ENCODE results near the gene RAB13. TPM values are rescaled to one million over a fixed set of nuclear protein-coding genes. Genes with fewer than 3 reads are reported as not detected.

The RAB13 gene
- total RNA-seq, 2 experiments from 2014 or later = 0.28 to 0.30 TPM

DNA sequence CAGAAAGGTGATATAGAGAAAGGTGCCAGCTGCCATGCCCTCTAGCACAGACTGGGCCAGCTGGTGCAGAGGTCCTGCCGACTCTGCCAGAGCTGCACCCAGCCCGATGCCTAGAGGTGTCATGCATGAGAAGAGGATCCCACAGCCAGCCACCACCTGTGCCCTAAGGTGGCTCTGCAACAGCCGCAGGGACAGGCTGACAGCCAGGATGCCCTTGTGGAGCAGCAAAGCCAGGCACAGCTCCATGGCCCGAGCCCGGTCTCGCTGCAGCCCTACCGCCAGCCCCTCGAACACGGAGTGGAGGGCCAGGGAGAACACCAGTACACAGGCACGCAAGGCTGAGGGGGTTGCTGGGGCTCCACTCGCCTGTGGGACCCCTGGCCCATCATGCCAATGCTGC is 25.9 kb downstream of the RAB13 start:
- Mint-ChIP-seq H3K27me3 (no peaks in the 10 kb centered on the region), H3K27ac (peak overlapping the region; percentile 63), H3K4me1 (ENCODE audit: low read depth) (peaks cover 64% of the 10 kb centered on the region), H3K9me3 (no peaks in the 10 kb centered on the region), H3K36me3 (ENCODE audit: low read depth) (peaks cover 36% of the 10 kb centered on the region), H3K4me3 (peak overlapping the region; percentile 94)
- no peak for ATAC-seq (ENCODE audit: poor library complexity)
- H3K36me3 ChIP-seq (ENCODE audit: insufficient read depth, low read length) = no peaks in the 10 kb centered on the region
- no peak overlapping the region for H3K27ac ChIP-seq (ENCODE audit: low read depth in 1 of 2, low read length in 2 of 2)
- intact Hi-C loops (cut with DNase I, micrococcal nuclease) = no loop called here
- no peaks in the 10 kb centered on the region for H3K9me3 ChIP-seq (ENCODE audit: control insufficient read depth in 1 of 2, insufficient read depth in 1 of 2, low read length in 2 of 2)
- POLR2A ChIA-PET = interaction anchor here (4.4 to 5.0 kb wide), 2 partner anchors 16 to 32 kb away, joined by 51 to 58 read pairs; partner anchors contain the start of genes JTB and RPS27
- TF ChIP-seq, protein P1, sequence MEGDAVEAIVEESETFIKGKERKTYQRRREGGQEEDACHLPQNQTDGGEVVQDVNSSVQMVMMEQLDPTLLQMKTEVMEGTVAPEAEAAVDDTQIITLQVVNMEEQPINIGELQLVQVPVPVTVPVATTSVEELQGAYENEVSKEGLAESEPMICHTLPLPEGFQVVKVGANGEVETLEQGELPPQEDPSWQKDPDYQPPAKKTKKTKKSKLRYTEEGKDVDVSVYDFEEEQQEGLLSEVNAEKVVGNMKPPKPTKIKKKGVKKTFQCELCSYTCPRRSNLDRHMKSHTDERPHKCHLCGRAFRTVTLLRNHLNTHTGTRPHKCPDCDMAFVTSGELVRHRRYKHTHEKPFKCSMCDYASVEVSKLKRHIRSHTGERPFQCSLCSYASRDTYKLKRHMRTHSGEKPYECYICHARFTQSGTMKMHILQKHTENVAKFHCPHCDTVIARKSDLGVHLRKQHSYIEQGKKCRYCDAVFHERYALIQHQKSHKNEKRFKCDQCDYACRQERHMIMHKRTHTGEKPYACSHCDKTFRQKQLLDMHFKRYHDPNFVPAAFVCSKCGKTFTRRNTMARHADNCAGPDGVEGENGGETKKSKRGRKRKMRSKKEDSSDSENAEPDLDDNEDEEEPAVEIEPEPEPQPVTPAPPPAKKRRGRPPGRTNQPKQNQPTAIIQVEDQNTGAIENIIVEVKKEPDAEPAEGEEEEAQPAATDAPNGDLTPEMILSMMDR (IDR thresholded peaks at IDR 0.05) = no peak
- no peak for DNase-seq
- no peak overlapping the region for H3K4me3 ChIP-seq (ENCODE audit: low read length)
- H3K27me3 ChIP-seq (ENCODE audit: control insufficient read depth in 1 of 2, insufficient read depth in 2 of 2, low read length in 2 of 2) = no peaks in the 10 kb centered on the region
- H3K4me1 ChIP-seq (ENCODE audit: insufficient read depth, low read length) = peaks cover 67% of the 10 kb centered on the region
- CTCF ChIA-PET = no interaction called here

DNA sequence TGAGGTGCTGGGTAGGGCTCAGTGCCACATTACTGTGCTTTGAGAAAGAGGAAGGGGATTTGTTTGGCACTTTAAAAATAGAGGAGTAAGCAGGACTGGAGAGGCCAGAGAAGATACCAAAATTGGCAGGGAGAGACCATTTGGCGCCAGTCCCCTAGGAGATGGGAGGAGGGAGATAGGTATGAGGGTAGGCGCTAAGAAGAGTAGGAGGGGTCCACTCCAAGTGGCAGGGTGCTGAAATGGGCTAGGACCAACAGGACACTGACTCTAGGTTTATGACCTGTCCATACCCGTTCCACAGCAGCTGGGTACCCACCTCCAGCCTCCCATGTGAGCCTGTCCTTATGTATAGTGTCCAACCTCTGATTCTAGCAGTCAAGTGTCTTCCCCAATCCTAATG is 26.7 kb downstream of the RAB13 start:
- H3K27ac ChIP-seq (ENCODE audit: low read depth in 1 of 2, low read length in 2 of 2) = no peak overlapping the region

DNA sequence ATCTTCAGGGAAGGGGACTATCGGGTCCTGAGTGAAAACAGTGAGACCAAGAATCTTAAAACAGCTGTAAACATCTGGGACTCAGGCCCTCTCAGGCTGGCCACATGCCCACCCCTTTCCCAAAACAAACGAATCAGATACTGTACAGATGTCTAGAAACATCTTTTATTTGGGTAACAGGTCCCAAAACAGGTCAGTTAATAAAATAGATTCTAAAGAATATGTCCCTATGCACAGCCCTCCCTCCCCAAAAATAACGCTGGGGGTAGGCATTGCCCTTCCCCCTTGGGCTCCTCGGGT is 27.2 kb downstream of the RAB13 start:
- peak overlapping the region; percentile 94 for H3K4me3 Mint-ChIP-seq
- ChIA-PET POLR2A (interaction anchor here (0.6 to 5.0 kb wide), 12 partner anchors 9 to 183 kb away, joined by 3 to 85 read pairs (median 4); partner anchors contain the start of genes CREB3L4, DENND4B, GATAD2B and JTB), CTCF (interaction anchor here (1.7 to 3.9 kb wide), 4 partner anchors 8 to 28 kb away, joined by 3 to 31 read pairs (median 22); partner anchors contain the start of genes CREB3L4, DENND4B, JTB and RAB13)
- TF ChIP-seq, protein P1 (IDR thresholded peaks at IDR 0.05) = no peak
- H3K27me3 Mint-ChIP-seq = no peaks in the 10 kb centered on the region
- Histone ChIP-seq H3K9me3 (ENCODE audit: control insufficient read depth in 1 of 2, insufficient read depth in 1 of 2, low read length in 2 of 2) (no peaks in the 10 kb centered on the region), H3K27ac (ENCODE audit: low read depth in 1 of 2, low read length in 2 of 2) (peak overlapping the region in 1 of 2 donors; percentile 68), H3K4me1 (ENCODE audit: insufficient read depth, low read length) (peaks cover 68% of the 10 kb centered on the region), H3K36me3 (ENCODE audit: insufficient read depth, low read length) (peaks cover 11% of the 10 kb centered on the region), H3K27me3 (ENCODE audit: control insufficient read depth in 1 of 2, insufficient read depth in 2 of 2, low read length in 2 of 2) (no peaks in the 10 kb centered on the region), H3K4me3 (ENCODE audit: low read length) (no peak overlapping the region)
- H3K9me3 Mint-ChIP-seq = no peaks in the 10 kb centered on the region
- intact Hi-C loops (cut with DNase I, micrococcal nuclease) = loop anchor here (1.0 to 5.0 kb wide), 8 partner anchors 8 to 37 kb away; partner anchors contain the start of genes JTB (in 2 of the 2), RPS27 (in 2 of the 2), CREB3L4 (in 1 of the 2) and DENND4B (in 1 of the 2)
- peak overlapping the region; percentile 89 for H3K27ac Mint-ChIP-seq
- H3K4me1 Mint-ChIP-seq (ENCODE audit: low read depth) = peaks cover 68% of the 10 kb centered on the region
- DNase-seq = no peak
- no peak for ATAC-seq (ENCODE audit: poor library complexity)
- H3K36me3 Mint-ChIP-seq (ENCODE audit: low read depth) = peaks cover 42% of the 10 kb centered on the region

More for the DNA sequence above, 26.7 kb downstream of the RAB13 start:
- ATAC-seq (ENCODE audit: poor library complexity) = no peak
- intact Hi-C loops (cut with DNase I, micrococcal nuclease) = loop anchor here (2.0 to 5.0 kb wide), 2 partner anchors 31 to 37 kb away; partner anchors contain the start of genes GATAD2B (in 1 of the 2) and RPS27 (in 1 of the 2)
- Mint-ChIP-seq H3K27ac (peak overlapping the region; percentile 63), H3K4me1 (ENCODE audit: low read depth) (peaks cover 68% of the 10 kb centered on the region), H3K27me3 (no peaks in the 10 kb centered on the region), H3K4me3 (peak overlapping the region; percentile 94), H3K36me3 (ENCODE audit: low read depth) (peaks cover 37% of the 10 kb centered on the region), H3K9me3 (no peaks in the 10 kb centered on the region)
- Histone ChIP-seq H3K9me3 (ENCODE audit: control insufficient read depth in 1 of 2, insufficient read depth in 1 of 2, low read length in 2 of 2) (no peaks in the 10 kb centered on the region), H3K36me3 (ENCODE audit: insufficient read depth, low read length) (peaks cover 6% of the 10 kb centered on the region), H3K4me1 (ENCODE audit: insufficient read depth, low read length) (peaks cover 68% of the 10 kb centered on the region), H3K27me3 (ENCODE audit: control insufficient read depth in 1 of 2, insufficient read depth in 2 of 2, low read length in 2 of 2) (no peaks in the 10 kb centered on the region), H3K4me3 (ENCODE audit: low read length) (no peak overlapping the region)
- TF ChIP-seq, protein P1 (IDR thresholded peaks at IDR 0.05) = no peak
- CTCF ChIA-PET = interaction anchor here (1.7 to 3.9 kb wide), 3 partner anchors 8 to 18 kb away, joined by 3 to 31 read pairs (median 30); partner anchors contain the start of genes CREB3L4, DENND4B and JTB
- POLR2A ChIA-PET = interaction anchor here (0.8 to 5.0 kb wide), 6 partner anchors 8 to 33 kb away, joined by 3 to 85 read pairs (median 54); partner anchors contain the start of genes CREB3L4, DENND4B, JTB and RPS27
- no peak for DNase-seq

Data from CD4-positive, alpha-beta T cell (primary cell).